ENCODE measurements around the gene GAB2.

Gene GAB2

DNA sequence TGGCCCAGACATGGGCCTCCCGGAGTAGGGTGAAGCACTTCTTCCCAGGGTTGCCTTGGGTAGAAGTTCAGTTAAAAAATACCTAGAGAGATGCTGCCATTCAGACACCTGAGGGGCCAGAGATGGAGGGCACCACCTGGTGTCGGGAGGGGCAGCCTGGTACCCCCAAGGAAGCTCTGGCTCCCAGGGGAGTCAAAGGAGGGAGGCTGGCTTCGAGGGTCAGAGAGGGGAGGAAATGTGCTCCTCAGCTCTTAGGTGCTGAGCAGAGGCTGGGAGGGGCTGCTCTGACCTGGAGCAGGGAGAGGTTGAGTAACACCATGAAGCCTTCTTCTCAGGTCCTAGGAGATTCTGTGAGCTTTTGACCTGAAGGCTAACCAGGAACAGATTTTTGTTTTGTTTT, 227.8 kb downstream of the GAB2 start:
- peaks cover 0 to 31% (median 0%) of the 10 kb centered on the region in 11 experiments; a peak in 5 of 22 replicates for H3K36me3 ChIP-seq
- H3K4me2 ChIP-seq = peak overlapping the region; percentile 86 to 99 (median 97)
- peak overlapping the region; percentile 72 to 90 (median 88); a peak in 18 of 20 replicates for H3K4me3 ChIP-seq
- peak overlapping the region; percentile 70 to 87 (median 82); a peak in 20 of 22 replicates for H3K9ac ChIP-seq
- peaks cover 0 to 58% (median 0%) of the 10 kb centered on the region in 11 experiments; a peak in 5 of 22 replicates for H4K20me1 ChIP-seq
- H3K27me3 ChIP-seq = no peaks in the 10 kb centered on the region
- no peak for TF ChIP-seq Cebpa-rat (IDR thresholded peaks at IDR 0.05)
- H3K9me3 ChIP-seq (replicated peaks in 1 of 11) = no peaks in the 10 kb centered on the region
- H3K27ac ChIP-seq = peak overlapping the region in 7 of 11 experiments; percentile 30 to 76 (median 73); a peak in 7 of 22 replicates
- peaks cover 58 to 81% (median 66%) of the 10 kb centered on the region in 10 experiments for H3K4me1 ChIP-seq

DNA sequence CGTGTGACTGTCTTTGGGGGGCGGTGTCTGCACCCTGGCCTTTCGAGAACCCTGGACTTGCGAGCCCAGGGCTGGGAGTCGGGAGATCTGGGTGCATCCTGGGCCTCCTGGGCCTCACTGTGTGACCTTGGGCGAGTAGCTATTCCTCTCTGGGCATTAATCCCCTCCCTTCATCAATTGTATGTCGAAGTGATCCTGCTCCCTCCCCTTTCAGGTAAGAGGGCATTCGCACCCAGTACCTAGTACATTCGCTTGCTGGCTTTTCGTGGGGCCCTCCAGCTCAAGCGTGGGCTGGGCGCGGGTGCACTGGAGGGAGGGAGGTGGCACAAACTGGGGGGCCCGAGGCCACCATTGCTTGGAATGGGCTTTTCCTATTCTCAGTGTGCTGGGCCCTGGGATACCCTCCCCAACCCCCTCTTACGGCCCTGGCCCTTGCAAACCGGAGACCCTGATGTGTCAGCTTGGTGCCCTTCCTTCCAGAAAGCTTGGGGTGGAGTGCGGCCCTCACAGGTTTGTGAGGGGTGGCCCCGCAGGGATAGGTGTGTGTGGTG, 228.4 kb downstream of the GAB2 start:
- peak overlapping the region; percentile 86 to 99 (median 97) for H3K4me2 ChIP-seq
- no peak for TF ChIP-seq Cebpa-rat (IDR thresholded peaks at IDR 0.05)
- H3K36me3 ChIP-seq = peaks cover 0 to 28% (median 0%) of the 10 kb centered on the region in 11 experiments; a peak in 5 of 22 replicates
- H4K20me1 ChIP-seq = peaks cover 0 to 53% (median 0%) of the 10 kb centered on the region in 11 experiments; a peak in 5 of 22 replicates
- peak overlapping the region; percentile 72 to 90 (median 88) for H3K4me3 ChIP-seq
- no peaks in the 10 kb centered on the region for H3K27me3 ChIP-seq
- H3K9me3 ChIP-seq (replicated peaks in 1 of 11) = no peaks in the 10 kb centered on the region
- peak overlapping the region; percentile 45 to 78 (median 73); a peak in 21 of 22 replicates for H3K27ac ChIP-seq
- H3K9ac ChIP-seq = peak overlapping the region; percentile 70 to 87 (median 82)
- H3K4me1 ChIP-seq = peaks cover 58 to 77% (median 65%) of the 10 kb centered on the region in 10 experiments

DNA sequence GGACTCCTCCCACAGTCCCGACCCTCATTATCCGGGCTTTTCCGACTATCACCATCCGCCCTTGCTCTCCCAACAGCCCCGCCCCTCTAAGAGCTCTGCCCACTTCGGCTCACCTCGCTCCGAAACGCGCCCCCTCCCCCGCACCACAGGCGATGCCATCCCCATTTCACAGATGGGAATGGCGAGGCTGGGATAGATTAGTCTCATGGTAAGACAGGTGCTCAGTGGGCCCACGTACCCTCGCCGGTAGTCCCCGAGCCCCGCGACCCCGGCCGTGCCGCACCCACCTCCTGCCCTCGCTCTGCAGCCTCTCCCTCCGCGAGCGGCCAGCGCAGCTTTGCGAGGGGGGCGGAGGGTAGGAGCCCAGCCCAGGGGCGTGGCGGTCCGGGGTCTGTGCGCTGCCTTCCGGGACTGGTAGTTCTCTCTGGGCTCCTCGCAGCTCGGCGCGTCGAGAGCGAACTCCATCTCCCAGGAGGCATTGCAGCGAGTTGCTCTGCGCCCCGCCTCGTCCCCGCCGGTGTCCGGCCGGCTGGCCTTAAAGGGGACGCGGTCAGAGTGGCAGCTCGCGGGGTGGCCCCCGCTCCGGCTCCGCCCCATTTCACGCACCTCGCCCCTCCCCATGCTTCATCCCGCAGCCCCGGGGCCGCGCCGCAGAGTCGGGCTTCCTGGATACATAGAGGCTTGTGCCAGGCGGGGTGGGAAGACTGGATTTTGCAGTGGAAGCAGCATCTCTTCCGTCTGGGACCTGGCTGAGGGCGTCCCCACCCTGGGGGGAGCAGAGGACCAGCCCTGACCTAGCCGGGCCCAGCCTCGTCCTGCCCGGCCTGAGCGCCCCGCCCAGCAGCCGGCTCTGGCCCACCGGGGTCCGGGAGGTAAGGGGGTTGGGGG, 229.1 kb downstream of the GAB2 start, which contains the start of the genes KCTD21 and USP35:
KCTD21 (minus strand) TSS at position 341 of the 888 bp plus-strand sequence. CDS start 14,072 bp downstream, outside the sequence.
USP35 (plus strand) TSS at position 634 of the 888 bp plus-strand sequence. CDS start 7,327 bp downstream, outside the sequence.
- Histone ChIP-seq H3K27me3 (no peaks in the 10 kb centered on the region), H3K4me2 (peak within 1 kb of the TSS; percentile 86 to 99 (median 97)), H4K20me1 (peaks cover 0 to 53% (median 0%) of the 10 kb centered on the region in 11 experiments; a peak in 5 of 22 replicates), H3K27ac (peak within 1 kb of the TSS; percentile 45 to 78 (median 73); a peak in 21 of 22 replicates), H3K4me3 (peak within 1 kb of the TSS; percentile 72 to 90 (median 88)), H3K36me3 (peaks cover 0 to 24% (median 0%) of the 10 kb centered on the region in 11 experiments; a peak in 4 of 22 replicates), H3K9ac (peak within 1 kb of the TSS; percentile 70 to 87 (median 82)), H3K4me1 (peaks cover 53 to 70% (median 59%) of the 10 kb centered on the region in 10 experiments), H3K9me3 (replicated peaks in 1 of 11) (no peaks in the 10 kb centered on the region)
- no peak for TF ChIP-seq Cebpa-rat (IDR thresholded peaks at IDR 0.05)

DNA sequence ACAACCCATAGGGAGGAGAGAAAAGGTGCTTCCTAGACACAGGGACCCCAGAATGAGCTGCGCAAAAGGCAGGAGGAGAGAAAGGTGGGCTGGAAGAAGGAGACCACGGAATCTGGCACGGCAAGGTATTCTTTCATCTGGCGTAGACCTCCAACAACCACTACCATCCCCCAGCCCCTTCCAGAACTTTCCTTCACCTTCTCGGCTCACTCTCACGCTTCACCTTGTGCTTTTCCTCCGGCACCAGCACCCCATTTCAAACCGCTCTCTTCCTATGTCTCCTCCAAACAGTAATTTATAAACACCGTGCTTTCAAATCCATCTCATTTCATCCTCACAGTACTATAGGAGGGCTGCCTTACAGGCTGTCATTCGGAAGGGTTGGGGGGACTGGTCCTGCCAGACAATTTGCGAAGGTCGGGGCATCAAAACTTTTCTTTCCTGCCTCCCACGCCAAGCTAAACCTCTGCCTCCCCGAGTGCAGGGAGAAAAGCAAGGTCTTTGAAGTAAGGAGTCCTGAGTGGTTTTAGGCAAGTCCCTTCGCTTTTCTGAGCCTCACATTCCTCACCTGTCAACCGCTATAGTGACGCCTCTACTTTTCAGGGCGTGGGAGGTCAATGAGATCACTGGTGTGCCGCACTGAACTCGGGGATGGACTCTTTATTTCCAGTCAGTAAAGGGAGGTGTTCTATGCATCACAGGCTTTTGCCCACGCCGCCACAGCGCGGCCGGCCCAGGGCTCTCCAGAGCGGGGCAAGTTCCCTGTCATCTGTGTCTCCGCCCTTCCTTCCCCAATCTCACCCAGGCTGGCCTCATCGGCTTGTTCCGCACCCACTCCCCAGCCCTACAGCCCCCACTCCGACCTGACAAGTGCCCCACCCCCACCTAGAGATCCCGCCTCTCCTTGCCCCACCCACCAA, 230.0 kb downstream of the GAB2 start:
- no peaks in the 10 kb centered on the region for H3K9me3 ChIP-seq (replicated peaks in 1 of 11)
- no peaks in the 10 kb centered on the region for H3K27me3 ChIP-seq
- H4K20me1 ChIP-seq = peaks cover 0 to 44% (median 0%) of the 10 kb centered on the region in 11 experiments; a peak in 5 of 22 replicates
- H3K27ac ChIP-seq = peak overlapping the region in 10 of 11 experiments; percentile 43 to 78 (median 72); a peak in 19 of 22 replicates
- H3K9ac ChIP-seq = peak overlapping the region; percentile 70 to 87 (median 82)
- TF ChIP-seq Cebpa-rat (IDR thresholded peaks at IDR 0.05) = no peak
- H3K36me3 ChIP-seq = peaks cover 0 to 34% (median 0%) of the 10 kb centered on the region in 11 experiments; a peak in 5 of 22 replicates
- H3K4me3 ChIP-seq = peak overlapping the region; percentile 72 to 90 (median 88)
- H3K4me1 ChIP-seq = peaks cover 44 to 61% (median 50%) of the 10 kb centered on the region in 10 experiments
- H3K4me2 ChIP-seq = peak overlapping the region; percentile 82 to 99 (median 93)

DNA sequence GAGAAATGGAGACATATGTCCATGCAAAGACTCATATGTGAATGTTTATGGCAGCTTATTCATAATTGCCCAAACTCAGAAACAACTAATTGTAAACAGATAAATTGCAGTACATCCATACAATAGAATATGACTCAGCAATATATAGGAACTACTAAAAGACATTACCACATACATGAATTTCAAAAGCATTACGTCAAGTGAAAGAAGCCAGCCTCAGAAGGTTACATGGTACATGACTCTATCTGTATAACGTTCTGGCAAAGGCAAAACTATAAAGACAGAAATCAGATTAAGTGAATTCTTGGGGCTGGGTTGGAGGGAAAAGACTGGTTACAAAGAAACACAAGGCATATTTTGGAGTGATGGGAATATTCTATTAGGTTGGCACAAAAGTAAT, 236.4 kb downstream of the GAB2 start:
- Histone ChIP-seq H3K9ac (no peak overlapping the region), H3K4me1 (peaks cover 0 to 15% (median 0%) of the 10 kb centered on the region in 10 experiments; a peak in 8 of 20 replicates), H3K36me3 (peaks cover 0 to 78% (median 0%) of the 10 kb centered on the region in 11 experiments; a peak in 6 of 22 replicates), H3K4me3 (no peak overlapping the region), H4K20me1 (peaks cover 0 to 2% (median 0%) of the 10 kb centered on the region in 11 experiments; a peak in 1 of 22 replicates), H3K9me3 (replicated peaks in 1 of 11) (peaks cover 0 to 28% (median 0%) of the 10 kb centered on the region in 11 experiments; a peak in 7 of 22 replicates), H3K27me3 (no peaks in the 10 kb centered on the region), H3K4me2 (0 out of 22 replicates have a peak overlapping the region, but pooled peaks of 1 of the 11 experiments have one; percentile 10), H3K27ac (peak overlapping the region in 2 of 11 experiments; percentile 17 to 38; a peak in 3 of 22 replicates)
- no peak for TF ChIP-seq Cebpa-rat (IDR thresholded peaks at IDR 0.05)

DNA sequence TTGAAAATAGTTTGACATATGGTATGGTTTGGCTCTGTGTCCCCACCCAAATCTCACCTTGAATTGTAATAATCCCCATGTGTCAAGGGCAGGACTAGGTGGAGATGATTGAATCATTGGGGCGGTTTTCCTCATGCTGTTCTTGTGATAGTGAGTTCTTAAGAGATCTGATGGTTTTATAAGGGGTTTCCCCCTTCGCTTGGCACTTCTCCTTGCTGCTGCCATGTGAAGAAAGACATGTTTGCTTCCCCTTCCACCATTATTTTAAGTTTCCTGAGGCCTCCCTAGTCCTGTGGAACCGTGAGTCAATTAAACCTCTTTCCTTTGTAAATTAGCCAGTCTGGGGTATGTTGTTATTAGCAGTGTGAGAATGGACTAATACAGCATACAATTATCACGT, 236.9 kb downstream of the GAB2 start:
- Histone ChIP-seq H4K20me1 (no peaks in the 10 kb centered on the region), H3K36me3 (peaks cover 0 to 76% (median 0%) of the 10 kb centered on the region in 11 experiments; a peak in 6 of 22 replicates), H3K27ac (peak overlapping the region in 1 of 11 experiments; percentile 38; a peak in 2 of 22 replicates), H3K27me3 (no peaks in the 10 kb centered on the region), H3K9me3 (replicated peaks in 1 of 11) (peaks cover 0 to 32% (median 0%) of the 10 kb centered on the region in 11 experiments; a peak in 7 of 22 replicates), H3K9ac (no peak overlapping the region), H3K4me3 (no peak overlapping the region), H3K4me2 (no peak overlapping the region), H3K4me1 (peaks cover 0 to 11% (median 0%) of the 10 kb centered on the region in 10 experiments; a peak in 7 of 20 replicates)
- TF ChIP-seq Cebpa-rat (IDR thresholded peaks at IDR 0.05) = no peak

DNA sequence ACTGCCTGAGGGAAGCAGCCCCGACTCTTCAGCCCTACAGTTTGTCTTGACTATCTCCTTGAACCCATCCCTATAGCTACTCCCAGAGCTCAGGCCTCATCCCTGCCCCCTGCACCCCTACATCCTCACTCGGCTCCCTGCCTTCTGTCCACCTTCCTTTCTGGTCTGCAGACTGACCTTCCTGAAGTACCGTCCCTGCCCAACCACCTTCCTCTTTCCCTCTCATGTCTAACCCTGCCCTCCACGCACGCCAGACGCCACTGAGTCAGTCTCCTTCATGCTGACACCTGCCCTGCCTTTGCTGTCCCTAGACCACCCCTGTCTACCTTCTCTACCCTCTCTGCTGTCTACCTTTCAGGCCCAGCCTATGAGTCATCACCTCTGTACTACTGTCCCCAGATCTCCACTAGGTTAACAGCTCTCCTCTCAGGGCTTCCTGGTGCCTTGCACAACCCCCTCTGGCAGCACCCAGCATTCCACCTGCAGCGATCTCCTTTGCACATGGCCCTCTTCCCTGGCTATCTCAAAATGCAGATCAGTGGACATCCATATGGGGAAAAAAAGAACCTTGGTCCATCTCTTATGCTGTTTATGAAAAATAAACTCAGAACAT, 238.1 kb downstream of the GAB2 start:
- Histone ChIP-seq H4K20me1 (no peaks in the 10 kb centered on the region), H3K9ac (no peak overlapping the region), H3K27me3 (no peaks in the 10 kb centered on the region), H3K9me3 (replicated peaks in 1 of 11) (peaks cover 0 to 32% (median 0%) of the 10 kb centered on the region in 11 experiments; a peak in 7 of 22 replicates), H3K27ac (no peak overlapping the region), H3K4me1 (peaks cover 0 to 7% (median 0%) of the 10 kb centered on the region in 10 experiments; a peak in 2 of 20 replicates), H3K4me2 (no peak overlapping the region), H3K4me3 (no peak overlapping the region), H3K36me3 (peaks cover 0 to 67% (median 0%) of the 10 kb centered on the region in 11 experiments; a peak in 6 of 22 replicates)
- TF ChIP-seq Cebpa-rat (IDR thresholded peaks at IDR 0.05) = no peak
